ENCODE results near the gene ABCG1. TPM values are rescaled to one million over a fixed set of nuclear protein-coding genes. Genes with fewer than 3 reads are reported as not detected.

ABCG1 gene
- total and polyA plus RNA-seq, 8 donors: 3.1 to 65.9 (median 15.6) TPM

GRCh38 chr21:42234041-42234440 lies 15.1 kb downstream of the ABCG1 start:
- WGBS, 5 donors: 26 to 45% (median 32%) methylated on average over 8 of the region's 8 CpGs
- H3K36me3 ChIP-seq: no peaks in the 10 kb centered on the region
- H3K4me3 ChIP-seq: peak overlapping the region; percentile 47 to 57 (median 53)
- peak overlapping the region; percentile 83 to 91 (median 88) for H3K27ac ChIP-seq
- no peaks in the 10 kb centered on the region for H3K27me3 ChIP-seq
- peak in 1 of 2 donors; percentile 50 for DNase-seq
- TF ChIP-seq POLR2AphosphoS5 (IDR thresholded peaks at IDR 0.05) (no peak), CTCF (IDR thresholded peaks at IDR 0.05) (no peak), POLR2A (IDR thresholded peaks at IDR 0.05) (no peak), EP300 (IDR thresholded peaks at IDR 0.05) (no peak)
- no peaks in the 10 kb centered on the region for H3K9me3 ChIP-seq
- H3K4me1 ChIP-seq: peaks cover 68 to 99% (median 74%) of the 10 kb centered on the region in 4 donors
- intact Hi-C loops (cut with DNase I; ENCODE audit: low total_unique reads): no loop called here

GRCh38 chr21:42234464-42235241 lies 15.7 kb downstream of the ABCG1 start:
- intact Hi-C loops (cut with DNase I; ENCODE audit: low total_unique reads): no loop called here
- peak overlapping the region; percentile 83 to 91 (median 88) for H3K27ac ChIP-seq
- no peaks in the 10 kb centered on the region for H3K36me3 ChIP-seq
- TF ChIP-seq POLR2AphosphoS5 (IDR thresholded peaks at IDR 0.05) (peak; percentile 48 to 60 (median 52)), EP300 (IDR thresholded peaks at IDR 0.05) (peak; percentile 35), CTCF (IDR thresholded peaks at IDR 0.05) (no peak), POLR2A (IDR thresholded peaks at IDR 0.05) (no peak)
- peak; percentile 84 to 94 for DNase-seq
- H3K4me3 ChIP-seq: peak overlapping the region; percentile 47 to 57 (median 53)
- no peaks in the 10 kb centered on the region for H3K9me3 ChIP-seq
- 1 to 5% (median 2%) methylated on average over 15 to 73 of the region's 73 CpGs for WGBS, 5 donors
- peaks cover 66 to 98% (median 72%) of the 10 kb centered on the region in 4 donors for H3K4me1 ChIP-seq
- no peaks in the 10 kb centered on the region for H3K27me3 ChIP-seq

- Histone ChIP-seq H3K27me3 (no peaks in the 10 kb centered on the region), H3K4me3 (peak overlapping the region in 2 of 4 donors; percentile 56 to 57), H3K4me1 (peaks cover 66 to 89% (median 71%) of the 10 kb centered on the region in 4 donors), H3K27ac (peak overlapping the region; percentile 83 to 91 (median 88)), H3K36me3 (no peaks in the 10 kb centered on the region), H3K9me3 (no peaks in the 10 kb centered on the region)
- TF ChIP-seq EP300 (IDR thresholded peaks at IDR 0.05) (no peak), POLR2AphosphoS5 (IDR thresholded peaks at IDR 0.05) (peak in 2 of 3 donors; percentile 49 to 70)
- intact Hi-C loops (cut with DNase I; ENCODE audit: low total_unique reads): no loop called here
- 22 to 55% (median 39%) methylated on average over 9 of the region's 9 CpGs for WGBS, 5 donors
- peak in 1 of 2 donors; percentile 68 for DNase-seq
These were observed 16.7 kb downstream of the ABCG1 start for GRCh38 chr21:42235593-42235992.

- peaks cover 65 to 84% (median 68%) of the 10 kb centered on the region in 4 donors for H3K4me1 ChIP-seq
- no peak for TF ChIP-seq EP300 (IDR thresholded peaks at IDR 0.05)
- no peak for TF ChIP-seq CTCF (IDR thresholded peaks at IDR 0.05)
- TF ChIP-seq POLR2AphosphoS5 (IDR thresholded peaks at IDR 0.05): peak in 1 of 3 donors; percentile 19
- peak; percentile 52 to 63 for DNase-seq
- no peaks in the 10 kb centered on the region for H3K27me3 ChIP-seq
- intact Hi-C loops (cut with DNase I; ENCODE audit: low total_unique reads): no loop called here
- H3K36me3 ChIP-seq: no peaks in the 10 kb centered on the region
- peak overlapping the region; percentile 83 to 91 (median 88) for H3K27ac ChIP-seq
- H3K4me3 ChIP-seq: no peak overlapping the region
- WGBS, 5 donors: 62 to 87% (median 74%) methylated on average over 10 of the region's 10 CpGs
- no peaks in the 10 kb centered on the region for H3K9me3 ChIP-seq
These were observed 17.1 kb downstream of the ABCG1 start for GRCh38 chr21:42236014-42236413.

Measured in stomach (tissue), 9 donors.